ENCODE results near the gene PAPPA. TPM values are rescaled to one million over a fixed set of nuclear protein-coding genes. Genes with fewer than 3 reads are reported as not detected.

Gene PAPPA
- total RNA-seq, 1 donor from 2014 or later = 2.9 TPM

DNA sequence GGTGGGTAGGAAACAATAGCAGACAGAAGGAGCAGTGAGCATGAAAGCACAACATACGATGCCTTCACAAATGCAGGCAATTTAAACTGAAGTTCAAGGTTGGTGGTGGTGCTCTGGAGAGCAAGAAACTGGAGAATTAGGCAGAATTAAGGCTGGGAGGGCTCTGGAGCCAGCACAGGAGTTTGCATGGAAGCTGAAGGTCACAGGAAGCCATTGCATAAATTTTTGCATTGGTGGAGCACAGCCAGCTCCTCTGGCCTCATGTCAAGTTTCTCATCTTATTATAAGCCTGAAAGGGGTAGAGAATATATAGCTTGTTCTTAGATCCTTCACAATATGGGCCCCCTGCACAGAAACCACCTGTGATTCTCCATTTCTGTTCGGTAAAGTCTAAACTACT lies 207.4 kb downstream of the PAPPA start:
- Mint-ChIP-seq H3K36me3 (no peaks in the 10 kb centered on the region), H3K27me3 (ENCODE audit: low read depth) (no peaks in the 10 kb centered on the region), H3K4me3 (no peak overlapping the region), H3K4me1 (peaks cover 18% of the 10 kb centered on the region), H3K27ac (no peak overlapping the region), H3K9me3 (no peaks in the 10 kb centered on the region)
- no peak for DNase-seq (ENCODE audit: low spot score in 2 of 2, unreplicated experiment in 2 of 2)
- TF ChIP-seq CTCF (IDR thresholded peaks at IDR 0.05; ENCODE audit: unreplicated experiment) = no peak

DNA sequence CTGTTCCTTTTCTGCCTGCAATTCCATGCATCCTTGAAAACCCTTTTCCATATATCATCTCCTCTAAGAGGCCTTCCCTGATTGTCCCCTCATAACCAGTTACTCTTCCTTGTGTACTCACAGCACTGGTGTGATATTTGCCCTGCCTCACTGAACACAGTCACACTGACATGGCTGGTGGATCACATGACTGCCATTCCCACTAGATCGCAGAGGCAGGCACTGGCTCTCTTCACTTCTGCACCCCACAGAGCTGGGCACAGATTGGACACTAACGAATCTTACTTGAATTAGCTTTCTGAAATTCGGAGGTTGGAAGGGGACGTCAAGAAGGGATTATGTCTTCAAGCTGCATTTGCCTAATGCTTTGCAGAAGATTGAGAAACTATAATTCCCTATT lies 208.0 kb downstream of the PAPPA start:
- H3K27me3 Mint-ChIP-seq (ENCODE audit: low read depth) = no peaks in the 10 kb centered on the region
- no peaks in the 10 kb centered on the region for H3K36me3 Mint-ChIP-seq
- H3K9me3 Mint-ChIP-seq = no peaks in the 10 kb centered on the region
- H3K4me3 Mint-ChIP-seq = no peak overlapping the region
- no peak for DNase-seq (ENCODE audit: low spot score in 2 of 2, unreplicated experiment in 2 of 2)
- H3K27ac Mint-ChIP-seq = no peak overlapping the region
- H3K4me1 Mint-ChIP-seq = peaks cover 18% of the 10 kb centered on the region
- no peak for TF ChIP-seq CTCF (IDR thresholded peaks at IDR 0.05; ENCODE audit: unreplicated experiment)

- no peaks in the 10 kb centered on the region for H3K9me3 Mint-ChIP-seq
- no peak for TF ChIP-seq CTCF (IDR thresholded peaks at IDR 0.05; ENCODE audit: unreplicated experiment)
- no peaks in the 10 kb centered on the region for H3K27me3 Mint-ChIP-seq (ENCODE audit: low read depth)
- H3K4me1 Mint-ChIP-seq = peaks cover 18% of the 10 kb centered on the region
- no peaks in the 10 kb centered on the region for H3K36me3 Mint-ChIP-seq
- no peak overlapping the region for H3K27ac Mint-ChIP-seq
- H3K4me3 Mint-ChIP-seq = no peak overlapping the region
- no peak for DNase-seq (ENCODE audit: low spot score in 2 of 2, unreplicated experiment in 2 of 2)
These were observed 208.9 kb downstream of the PAPPA start for GRCh38 chr9:116362493-116362892.

- DNase-seq (ENCODE audit: low spot score in 2 of 2, unreplicated experiment in 2 of 2) = peak in 1 of 2 experiments; percentile 46
- H3K9me3 Mint-ChIP-seq = no peaks in the 10 kb centered on the region
- peaks cover 24% of the 10 kb centered on the region for H3K4me1 Mint-ChIP-seq
- no peaks in the 10 kb centered on the region for H3K36me3 Mint-ChIP-seq
- peak overlapping the region; percentile 14 for H3K27ac Mint-ChIP-seq
- H3K4me3 Mint-ChIP-seq = peak overlapping the region; percentile 22
- no peak for TF ChIP-seq CTCF (IDR thresholded peaks at IDR 0.05; ENCODE audit: unreplicated experiment)
- no peaks in the 10 kb centered on the region for H3K27me3 Mint-ChIP-seq (ENCODE audit: low read depth)
These were observed 211.5 kb downstream of the PAPPA start for GRCh38 chr9:116365056-116365471.

GRCh38 chr9:116366241-116366640 lies 212.7 kb downstream of the PAPPA start:
- no peak overlapping the region for H3K27ac Mint-ChIP-seq
- no peak overlapping the region for H3K4me3 Mint-ChIP-seq
- no peaks in the 10 kb centered on the region for H3K9me3 Mint-ChIP-seq
- no peaks in the 10 kb centered on the region for H3K36me3 Mint-ChIP-seq
- no peak for TF ChIP-seq CTCF (IDR thresholded peaks at IDR 0.05; ENCODE audit: unreplicated experiment)
- peaks cover 17% of the 10 kb centered on the region for H3K4me1 Mint-ChIP-seq
- no peak for DNase-seq (ENCODE audit: low spot score in 2 of 2, unreplicated experiment in 2 of 2)
- H3K27me3 Mint-ChIP-seq (ENCODE audit: low read depth) = no peaks in the 10 kb centered on the region

- no peaks in the 10 kb centered on the region for H3K36me3 Mint-ChIP-seq
- no peak for TF ChIP-seq CTCF (IDR thresholded peaks at IDR 0.05; ENCODE audit: unreplicated experiment)
- no peak for DNase-seq (ENCODE audit: low spot score in 2 of 2, unreplicated experiment in 2 of 2)
- peaks cover 17% of the 10 kb centered on the region for H3K4me1 Mint-ChIP-seq
- H3K27me3 Mint-ChIP-seq (ENCODE audit: low read depth) = no peaks in the 10 kb centered on the region
- H3K27ac Mint-ChIP-seq = no peak overlapping the region
- H3K9me3 Mint-ChIP-seq = no peaks in the 10 kb centered on the region
- H3K4me3 Mint-ChIP-seq = no peak overlapping the region
These were observed 215.1 kb downstream of the PAPPA start for GRCh38 chr9:116368680-116369079.

Measured in mesothelial cell of epicardium (in vitro differentiated cells).